Progenitor cell of endocrine pancreas (in vitro differentiated cells): Measurements from ENCODE around the gene PDIA6. TPM values are rescaled to one million over a fixed set of nuclear protein-coding genes. Genes with fewer than 3 reads are reported as not detected.

Experiments
- DNase-seq: peaks from one replicate; pipeline ENCODE4 v3.0.0; 2021; ENCODE audit warnings: low spot score; ENCODE audit not compliant: unreplicated experiment
- H3K27ac Mint-ChIP-seq: 2 replicates; pipeline ENCODE4 v1.8.0; 2021; ENCODE audit warnings: mild to moderate bottlenecking, moderate library complexity, mixed read lengths
- H3K27me3 Mint-ChIP-seq: 2 replicates; pipeline ENCODE4 v1.8.0; 2021; ENCODE audit warnings: mixed read lengths
- H3K36me3 Mint-ChIP-seq: 2 replicates; pipeline ENCODE4 v1.8.0; 2022; ENCODE audit warnings: mixed read lengths; ENCODE audit not compliant: insufficient read depth
- H3K4me1 Mint-ChIP-seq: 2 replicates; pipeline ENCODE4 v1.8.0; 2021; ENCODE audit warnings: low read depth, mixed read lengths
- H3K4me3 Mint-ChIP-seq: 2 replicates; pipeline ENCODE4 v1.8.0; 2021; ENCODE audit warnings: low read depth, mild to moderate bottlenecking, moderate library complexity, mixed read lengths
- H3K9me3 Mint-ChIP-seq: 2 replicates; pipeline ENCODE4 v1.8.0; 2021; ENCODE audit warnings: low read depth, mixed read lengths
- CTCF ChIP-seq: fragments of 200-600 bp; sonication (generic); IDR thresholded peaks from one replicate; pipeline ENCODE4 v1.5.0; 2021; ENCODE audit warnings: antibody characterized with exemption, mild to moderate bottlenecking; ENCODE audit not compliant: unreplicated experiment
- total RNA-seq: library from RNA; stranded (reverse); gene quantifications from 2 replicates; pipeline ENCODE4 v1.2.1, GENCODE V29; 2021

Gene PDIA6
- total RNA-seq, 1 donor from 2014 or later = 249 TPM

GRCh38 chr2:10778724-10779115 is 33.9 kb downstream of the PDIA6 start:
- no peak overlapping the region for H3K27ac Mint-ChIP-seq
- no peak for TF ChIP-seq CTCF
- peaks cover 2% of the 10 kb centered on the region for H3K4me1 Mint-ChIP-seq
- H3K4me3 Mint-ChIP-seq = no peak overlapping the region
- H3K9me3 Mint-ChIP-seq = no peaks in the 10 kb centered on the region
- H3K27me3 Mint-ChIP-seq = no peaks in the 10 kb centered on the region
- no peak for DNase-seq
- H3K36me3 Mint-ChIP-seq = peaks cover 9% of the 10 kb centered on the region

- H3K27me3 Mint-ChIP-seq = no peaks in the 10 kb centered on the region
Measured at GRCh38 chr2:10777842-10778723, 34.5 kb downstream of the PDIA6 start.

GRCh38 chr2:10777111-10777841 is 35.3 kb downstream of the PDIA6 start:
- no peaks in the 10 kb centered on the region for H3K9me3 Mint-ChIP-seq
- H3K4me1 Mint-ChIP-seq = peaks cover 2% of the 10 kb centered on the region
- H3K27me3 Mint-ChIP-seq = no peaks in the 10 kb centered on the region
- peaks cover 2% of the 10 kb centered on the region for H3K36me3 Mint-ChIP-seq
- no peak for TF ChIP-seq CTCF
- H3K4me3 Mint-ChIP-seq = no peak overlapping the region
- no peak overlapping the region for H3K27ac Mint-ChIP-seq
- DNase-seq = no peak

More at GRCh38 chr2:10777842-10778723, 34.5 kb downstream of the PDIA6 start:
- H3K9me3 Mint-ChIP-seq = no peaks in the 10 kb centered on the region
- H3K4me1 Mint-ChIP-seq = peaks cover 2% of the 10 kb centered on the region
- TF ChIP-seq CTCF = no peak
- no peak overlapping the region for H3K4me3 Mint-ChIP-seq
- H3K27ac Mint-ChIP-seq = no peak overlapping the region
- H3K36me3 Mint-ChIP-seq = peaks cover 7% of the 10 kb centered on the region
- no peak for DNase-seq

DNA sequence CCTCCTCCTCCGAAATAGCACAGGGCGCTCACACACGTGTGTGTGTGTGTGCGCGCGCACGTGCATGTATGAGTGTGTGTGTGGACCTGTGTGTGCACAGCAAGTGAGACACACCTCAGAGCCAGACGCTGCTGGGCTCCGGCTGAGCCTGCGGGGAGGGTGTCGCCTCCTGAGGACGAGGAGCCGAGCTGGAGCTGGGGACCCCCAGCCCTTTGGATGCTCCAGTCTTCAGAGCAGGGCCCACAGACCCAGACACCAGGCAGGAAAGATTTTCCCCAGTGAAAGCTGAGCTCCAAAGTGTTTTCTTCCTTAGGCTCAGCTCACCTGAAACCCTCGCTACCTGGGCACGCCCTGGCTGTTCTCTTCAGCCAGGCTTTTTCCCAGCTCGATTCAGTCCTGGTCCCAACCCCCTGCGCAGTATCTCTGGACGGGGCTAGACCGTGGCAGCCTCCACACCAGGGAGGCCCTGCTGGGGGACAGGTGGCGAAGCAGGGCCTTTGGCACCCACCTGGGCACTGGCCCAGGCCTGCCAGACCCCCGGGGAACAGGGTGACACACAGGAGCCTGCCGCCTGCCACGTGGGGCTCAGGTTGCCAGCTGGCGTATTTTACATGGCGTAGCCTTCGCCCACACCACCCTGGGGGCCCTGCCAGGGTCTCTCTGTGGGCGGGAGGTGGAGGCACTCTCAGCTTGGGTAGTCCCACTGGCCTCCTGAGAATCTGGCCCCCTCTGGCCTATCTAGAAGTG is 36.2 kb downstream of the PDIA6 start:
- DNase-seq = no peak
- Mint-ChIP-seq H3K4me3 (no peak overlapping the region), H3K36me3 (peaks cover 2% of the 10 kb centered on the region), H3K27me3 (no peaks in the 10 kb centered on the region), H3K27ac (no peak overlapping the region), H3K9me3 (no peaks in the 10 kb centered on the region), H3K4me1 (peaks cover 2% of the 10 kb centered on the region)
- no peak for TF ChIP-seq CTCF

- H3K4me3 Mint-ChIP-seq = no peak overlapping the region
- H3K27me3 Mint-ChIP-seq = no peaks in the 10 kb centered on the region
- no peak overlapping the region for H3K27ac Mint-ChIP-seq
- no peak for TF ChIP-seq CTCF
- DNase-seq = no peak
- H3K4me1 Mint-ChIP-seq = peaks cover 2% of the 10 kb centered on the region
- H3K36me3 Mint-ChIP-seq = peaks cover 1% of the 10 kb centered on the region
- no peaks in the 10 kb centered on the region for H3K9me3 Mint-ChIP-seq
Measured at GRCh38 chr2:10775831-10776230, 36.8 kb downstream of the PDIA6 start.
